GM12873 (cell line): ENCODE measurements around the gene GNAI1.

Experiments used
- TF ChIP-seq, protein P1 (sequence below): IDR thresholded peaks from 2 replicates; pipeline ENCODE4 v1.5.1; 2012; ENCODE audit warnings: low read depth, mild to moderate bottlenecking, moderate library complexity, low read length, control low read depth; ENCODE audit not compliant: insufficient read depth; ENCODE audit errors: missing control alignments

The GNAI1 gene

DNA sequence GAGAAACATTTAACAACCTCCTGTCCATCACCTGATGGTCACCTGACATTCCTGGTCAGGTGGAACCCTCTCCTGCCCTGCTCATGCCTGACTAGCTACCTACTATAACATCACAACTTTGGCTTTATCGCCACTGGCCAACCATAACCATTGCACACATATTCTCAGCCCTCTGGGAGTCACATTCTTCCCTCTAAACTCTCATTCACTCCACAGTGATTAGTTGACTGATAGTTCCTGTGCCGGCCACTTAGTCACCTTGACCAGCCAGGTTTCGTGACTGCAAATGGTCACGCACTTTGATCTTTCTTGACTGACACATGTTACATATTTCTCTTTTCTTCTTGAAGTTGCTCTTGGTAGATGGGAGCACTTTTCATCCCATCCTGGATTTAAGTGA lies 50.1 kb downstream of the GNAI1 start:
- TF ChIP-seq, protein P1, sequence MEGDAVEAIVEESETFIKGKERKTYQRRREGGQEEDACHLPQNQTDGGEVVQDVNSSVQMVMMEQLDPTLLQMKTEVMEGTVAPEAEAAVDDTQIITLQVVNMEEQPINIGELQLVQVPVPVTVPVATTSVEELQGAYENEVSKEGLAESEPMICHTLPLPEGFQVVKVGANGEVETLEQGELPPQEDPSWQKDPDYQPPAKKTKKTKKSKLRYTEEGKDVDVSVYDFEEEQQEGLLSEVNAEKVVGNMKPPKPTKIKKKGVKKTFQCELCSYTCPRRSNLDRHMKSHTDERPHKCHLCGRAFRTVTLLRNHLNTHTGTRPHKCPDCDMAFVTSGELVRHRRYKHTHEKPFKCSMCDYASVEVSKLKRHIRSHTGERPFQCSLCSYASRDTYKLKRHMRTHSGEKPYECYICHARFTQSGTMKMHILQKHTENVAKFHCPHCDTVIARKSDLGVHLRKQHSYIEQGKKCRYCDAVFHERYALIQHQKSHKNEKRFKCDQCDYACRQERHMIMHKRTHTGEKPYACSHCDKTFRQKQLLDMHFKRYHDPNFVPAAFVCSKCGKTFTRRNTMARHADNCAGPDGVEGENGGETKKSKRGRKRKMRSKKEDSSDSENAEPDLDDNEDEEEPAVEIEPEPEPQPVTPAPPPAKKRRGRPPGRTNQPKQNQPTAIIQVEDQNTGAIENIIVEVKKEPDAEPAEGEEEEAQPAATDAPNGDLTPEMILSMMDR, result no peak

DNA sequence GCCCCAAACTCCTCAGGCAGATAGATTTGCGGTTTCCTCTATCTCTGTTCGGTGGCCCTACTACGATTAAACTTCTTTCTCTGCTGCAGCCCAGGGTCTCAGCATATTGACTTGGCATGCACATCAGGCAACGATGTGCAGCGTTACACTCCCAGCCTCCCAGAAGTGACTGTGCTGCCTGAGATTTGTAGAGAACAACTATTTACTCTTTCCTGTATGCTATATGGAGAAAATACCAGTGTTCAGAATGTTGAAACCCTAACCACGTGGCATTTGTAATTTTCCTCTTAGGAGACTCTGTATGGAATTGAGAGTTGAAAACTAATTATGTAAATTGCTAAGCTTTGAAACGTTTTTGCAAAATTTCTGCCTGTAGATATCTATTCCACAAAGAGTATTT lies 50.9 kb downstream of the GNAI1 start:
- TF ChIP-seq, protein P1, result no peak

DNA sequence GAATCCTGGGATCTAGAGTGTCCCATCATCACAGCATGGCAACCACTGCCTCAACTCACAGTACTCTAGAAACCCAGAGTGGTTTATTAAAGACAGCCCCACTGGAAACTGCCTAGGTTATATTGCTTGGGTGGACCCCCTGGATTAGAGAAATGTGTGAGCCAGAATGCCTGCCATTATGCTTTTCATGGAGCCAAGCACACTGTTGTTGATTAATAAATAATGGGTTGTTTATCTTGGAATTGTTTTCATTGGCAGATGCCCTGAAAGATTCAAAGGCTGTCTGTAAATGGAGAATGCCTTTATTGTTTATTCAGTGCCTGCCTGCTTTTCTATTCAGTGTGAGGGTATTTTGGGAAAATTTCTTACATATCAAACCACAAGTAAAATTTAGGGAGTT lies 52.1 kb downstream of the GNAI1 start:
- TF ChIP-seq, protein P1, result no peak

DNA sequence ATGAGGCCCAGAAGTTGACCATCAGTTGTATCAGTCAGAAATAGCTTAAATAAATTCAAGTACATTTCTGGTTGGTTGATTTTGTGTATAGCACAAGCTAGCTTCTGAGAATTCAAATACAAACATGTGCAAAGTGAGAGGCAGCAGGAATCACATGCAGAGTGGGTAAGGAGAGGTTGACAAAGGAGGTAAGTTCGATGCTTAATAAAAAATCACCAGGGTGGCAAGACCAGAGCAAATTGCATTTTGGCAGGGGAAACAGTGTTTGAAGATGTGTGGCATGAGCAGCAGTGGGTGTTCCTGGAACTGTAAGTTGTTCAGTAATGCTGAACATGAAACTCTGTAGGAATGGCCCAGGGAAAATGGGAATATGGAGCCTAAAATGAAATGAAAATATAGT lies 52.6 kb downstream of the GNAI1 start:
- TF ChIP-seq, protein P1, result no peak

DNA sequence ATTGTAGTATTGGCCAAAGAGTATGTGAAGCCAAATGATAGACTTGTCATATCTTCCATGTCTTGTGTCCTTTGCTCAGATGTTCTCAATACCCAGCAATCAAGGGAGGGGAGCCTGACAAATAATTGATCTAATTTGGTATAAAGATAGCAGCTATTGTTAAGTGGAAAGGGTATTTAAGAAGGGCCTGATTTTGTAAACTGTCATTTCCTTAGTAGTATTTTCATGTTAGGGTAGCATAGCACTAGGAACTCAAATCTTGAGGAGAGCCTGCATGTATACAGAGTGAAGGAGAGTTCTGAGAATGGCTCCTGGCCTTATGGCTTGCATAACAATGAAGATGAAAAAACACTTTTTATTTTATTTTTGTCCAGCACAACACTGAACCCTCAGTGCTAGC lies 53.1 kb downstream of the GNAI1 start:
- TF ChIP-seq, protein P1, result no peak

DNA sequence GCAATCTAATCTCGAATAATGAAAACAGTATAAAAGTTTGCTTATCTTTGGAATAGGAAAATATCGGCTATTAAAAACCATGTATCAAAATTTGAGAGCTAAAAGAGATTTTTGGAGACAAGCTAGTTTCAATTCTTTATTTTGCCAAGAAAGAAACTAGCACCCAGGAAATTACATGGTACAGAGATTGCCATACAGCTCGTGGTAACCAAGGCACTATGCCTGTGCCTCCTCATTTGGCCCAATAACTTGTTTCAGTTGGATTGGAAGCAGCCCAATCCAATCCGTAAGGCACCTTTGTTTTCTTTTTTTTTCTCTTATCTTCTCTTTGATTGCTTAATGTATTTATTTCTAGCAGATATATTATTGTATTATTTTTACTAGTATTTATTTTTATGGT lies 55.0 kb downstream of the GNAI1 start:
- TF ChIP-seq, protein P1, result no peak

DNA sequence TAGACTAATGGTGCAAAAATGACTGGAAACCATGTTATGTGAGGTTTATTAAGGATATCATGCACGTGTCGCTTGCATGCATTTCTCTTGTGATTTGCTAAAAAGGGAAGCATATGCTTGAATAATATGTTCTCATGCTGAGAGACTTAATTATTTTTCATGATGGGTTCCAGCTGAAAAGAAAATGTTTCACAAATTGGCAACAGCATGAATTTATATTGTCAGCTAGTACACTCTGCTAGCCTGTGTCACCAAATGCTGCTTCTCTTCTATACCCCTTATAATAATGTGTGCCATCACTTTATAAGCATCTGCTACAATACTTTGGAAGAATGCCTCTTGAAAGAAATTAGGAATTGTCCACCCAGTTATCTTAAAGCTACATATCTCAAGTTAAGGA lies 63.0 kb downstream of the GNAI1 start:
- TF ChIP-seq, protein P1, result no peak

DNA sequence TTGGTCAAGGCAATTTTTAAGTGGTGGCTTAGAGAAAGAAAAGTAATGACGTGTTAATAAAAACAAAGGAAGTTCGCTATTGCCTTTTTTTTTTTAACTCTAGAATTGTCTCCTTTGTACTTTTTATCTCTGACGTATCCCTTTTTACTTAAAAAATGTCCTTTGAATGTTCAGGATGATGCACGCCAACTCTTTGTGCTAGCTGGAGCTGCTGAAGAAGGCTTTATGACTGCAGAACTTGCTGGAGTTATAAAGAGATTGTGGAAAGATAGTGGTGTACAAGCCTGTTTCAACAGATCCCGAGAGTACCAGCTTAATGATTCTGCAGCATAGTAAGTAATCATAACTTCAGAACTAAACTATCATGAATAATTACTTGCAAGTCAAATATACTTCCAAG lies 64.4 kb downstream of the GNAI1 start:
- TF ChIP-seq, protein P1, result no peak
